PFSK-1 (cell line): ENCODE data around the gene EXOC8.

Experiments used
- FOXP2 ChIP-seq: optimal IDR thresholded peaks from 2 replicates; pipeline ENCODE3; 2011; ENCODE audit warnings: borderline replicate concordance, control low read depth, inconsistent platforms; ENCODE audit not compliant: insufficient read depth; ENCODE audit errors: extremely low read length, extremely low read depth
- POLR2AphosphoS5 ChIP-seq: IDR thresholded peaks from 2 replicates; pipeline ENCODE4 v1.6.1; 2012; ENCODE audit warnings: low read depth, mild to moderate bottlenecking, control low read depth, low read length, moderate library complexity
- SIN3A ChIP-seq: IDR thresholded peaks from 2 replicates; pipeline ENCODE4 v1.6.1; 2012; ENCODE audit warnings: mild to moderate bottlenecking, low read length, moderate library complexity, borderline replicate concordance; ENCODE audit not compliant: insufficient read depth
- TAF1 ChIP-seq: IDR thresholded peaks from 2 replicates; pipeline ENCODE4 v1.6.1; 2012; ENCODE audit warnings: low read length, control low read depth, borderline replicate concordance; ENCODE audit not compliant: insufficient read depth
- TF ChIP-seq, protein P1 (sequence below), 2 experiments: IDR thresholded peaks; 2 replicates each; pipeline versions ENCODE4 v1.6.1 to v1.8.0; 2011 to 2012; ENCODE audit warnings: low read depth in 2 of 2, low read length in 2 of 2, control low read depth in 1 of 2, inconsistent platforms in 1 of 2, mild to moderate bottlenecking in 1 of 2, moderate library complexity in 1 of 2; ENCODE audit not compliant: insufficient read depth in 1 of 2

The EXOC8 gene

DNA sequence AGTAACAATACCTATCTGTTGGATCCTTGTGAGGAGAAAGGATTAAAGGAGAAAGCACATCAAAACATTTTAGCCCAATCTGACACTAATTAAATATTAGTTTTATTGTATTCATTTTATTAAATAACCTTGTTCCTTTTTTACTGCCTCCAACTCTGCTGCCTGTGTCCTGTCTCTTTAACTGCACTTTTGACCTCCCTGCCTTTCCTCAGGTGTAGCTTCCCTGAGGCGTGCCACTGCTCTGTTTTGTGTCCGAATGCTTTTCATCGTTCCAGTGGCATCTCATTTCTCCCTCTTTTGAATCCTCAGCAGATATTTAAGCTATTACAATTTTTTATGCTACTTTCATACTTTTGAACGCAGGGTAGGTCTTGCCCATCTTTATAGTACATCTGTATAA is 10.8 kb upstream of the EXOC8 start:
- TF ChIP-seq POLR2AphosphoS5 (no peak), SIN3A (no peak), TAF1 (no peak), FOXP2 (no peak)
- TF ChIP-seq, protein P1, sequence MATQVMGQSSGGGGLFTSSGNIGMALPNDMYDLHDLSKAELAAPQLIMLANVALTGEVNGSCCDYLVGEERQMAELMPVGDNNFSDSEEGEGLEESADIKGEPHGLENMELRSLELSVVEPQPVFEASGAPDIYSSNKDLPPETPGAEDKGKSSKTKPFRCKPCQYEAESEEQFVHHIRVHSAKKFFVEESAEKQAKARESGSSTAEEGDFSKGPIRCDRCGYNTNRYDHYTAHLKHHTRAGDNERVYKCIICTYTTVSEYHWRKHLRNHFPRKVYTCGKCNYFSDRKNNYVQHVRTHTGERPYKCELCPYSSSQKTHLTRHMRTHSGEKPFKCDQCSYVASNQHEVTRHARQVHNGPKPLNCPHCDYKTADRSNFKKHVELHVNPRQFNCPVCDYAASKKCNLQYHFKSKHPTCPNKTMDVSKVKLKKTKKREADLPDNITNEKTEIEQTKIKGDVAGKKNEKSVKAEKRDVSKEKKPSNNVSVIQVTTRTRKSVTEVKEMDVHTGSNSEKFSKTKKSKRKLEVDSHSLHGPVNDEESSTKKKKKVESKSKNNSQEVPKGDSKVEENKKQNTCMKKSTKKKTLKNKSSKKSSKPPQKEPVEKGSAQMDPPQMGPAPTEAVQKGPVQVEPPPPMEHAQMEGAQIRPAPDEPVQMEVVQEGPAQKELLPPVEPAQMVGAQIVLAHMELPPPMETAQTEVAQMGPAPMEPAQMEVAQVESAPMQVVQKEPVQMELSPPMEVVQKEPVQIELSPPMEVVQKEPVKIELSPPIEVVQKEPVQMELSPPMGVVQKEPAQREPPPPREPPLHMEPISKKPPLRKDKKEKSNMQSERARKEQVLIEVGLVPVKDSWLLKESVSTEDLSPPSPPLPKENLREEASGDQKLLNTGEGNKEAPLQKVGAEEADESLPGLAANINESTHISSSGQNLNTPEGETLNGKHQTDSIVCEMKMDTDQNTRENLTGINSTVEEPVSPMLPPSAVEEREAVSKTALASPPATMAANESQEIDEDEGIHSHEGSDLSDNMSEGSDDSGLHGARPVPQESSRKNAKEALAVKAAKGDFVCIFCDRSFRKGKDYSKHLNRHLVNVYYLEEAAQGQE (IDR thresholded peaks at IDR 0.05; ENCODE audit: insufficient read depth in 1 of 2, low read depth in 2 of 2, low read length in 2 of 2) = no peak

DNA sequence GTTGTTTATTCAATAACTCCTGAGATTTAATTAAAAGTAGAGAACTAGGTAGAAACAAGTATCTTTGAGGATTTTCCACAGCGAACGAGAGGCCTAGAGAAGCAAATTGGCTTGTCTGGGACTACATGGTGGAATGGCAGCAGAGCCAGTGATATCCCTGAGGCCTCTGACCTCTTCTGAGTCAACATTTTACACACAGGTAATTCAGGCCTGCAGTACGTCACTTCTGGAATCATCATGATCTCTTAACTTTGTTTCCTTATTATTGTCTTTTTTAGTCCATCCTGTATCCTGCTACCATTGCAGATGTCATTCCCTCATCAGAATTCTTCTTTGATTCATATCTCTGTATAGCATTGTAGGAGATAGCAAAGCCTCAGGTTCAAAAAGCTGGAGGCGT is 10.3 kb upstream of the EXOC8 start:
- no peak for TF ChIP-seq TAF1
- TF ChIP-seq FOXP2 = no peak
- TF ChIP-seq POLR2AphosphoS5 = no peak
- no peak for TF ChIP-seq SIN3A
- TF ChIP-seq, protein P1 (IDR thresholded peaks at IDR 0.05; ENCODE audit: insufficient read depth in 1 of 2, low read depth in 2 of 2, low read length in 2 of 2) = no peak

DNA sequence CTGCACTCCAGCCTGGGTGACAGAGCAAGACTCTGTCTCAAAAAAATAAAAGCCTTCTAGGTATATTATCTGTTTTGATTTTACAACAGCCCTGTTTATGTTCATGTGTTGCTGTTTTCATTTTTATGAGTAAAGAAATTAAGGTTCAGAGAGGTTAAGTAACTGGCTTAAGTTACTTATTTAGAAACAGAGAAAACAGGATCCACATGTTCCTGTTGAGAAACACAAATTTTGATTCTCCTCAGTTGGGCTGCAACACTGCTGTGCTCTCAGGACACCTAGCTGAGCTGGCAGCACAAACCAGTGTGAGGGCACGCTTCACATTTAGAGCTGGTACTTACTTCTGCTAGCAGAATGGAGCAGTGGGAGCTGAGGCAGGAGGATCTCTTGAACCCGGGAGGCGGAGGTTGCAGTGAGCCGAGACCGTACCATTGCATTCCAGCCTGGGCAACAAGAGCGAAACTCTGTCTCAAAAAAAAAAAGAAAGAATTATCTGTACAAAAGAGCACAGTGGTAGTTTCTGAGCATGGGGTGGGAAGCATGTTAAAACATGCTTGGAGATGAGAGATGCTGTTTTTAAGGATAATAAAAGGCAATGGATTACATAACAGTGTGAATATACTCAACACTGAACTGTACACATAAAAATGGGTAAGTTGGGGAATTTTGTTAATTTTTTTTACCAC is 2.8 kb upstream of the EXOC8 start:
- TF ChIP-seq TAF1 = no peak
- TF ChIP-seq, protein P1 (IDR thresholded peaks at IDR 0.05; ENCODE audit: insufficient read depth in 1 of 2, low read depth in 2 of 2, low read length in 2 of 2) = no peak
- no peak for TF ChIP-seq POLR2AphosphoS5
- TF ChIP-seq FOXP2 = no peak
- TF ChIP-seq SIN3A = no peak

DNA sequence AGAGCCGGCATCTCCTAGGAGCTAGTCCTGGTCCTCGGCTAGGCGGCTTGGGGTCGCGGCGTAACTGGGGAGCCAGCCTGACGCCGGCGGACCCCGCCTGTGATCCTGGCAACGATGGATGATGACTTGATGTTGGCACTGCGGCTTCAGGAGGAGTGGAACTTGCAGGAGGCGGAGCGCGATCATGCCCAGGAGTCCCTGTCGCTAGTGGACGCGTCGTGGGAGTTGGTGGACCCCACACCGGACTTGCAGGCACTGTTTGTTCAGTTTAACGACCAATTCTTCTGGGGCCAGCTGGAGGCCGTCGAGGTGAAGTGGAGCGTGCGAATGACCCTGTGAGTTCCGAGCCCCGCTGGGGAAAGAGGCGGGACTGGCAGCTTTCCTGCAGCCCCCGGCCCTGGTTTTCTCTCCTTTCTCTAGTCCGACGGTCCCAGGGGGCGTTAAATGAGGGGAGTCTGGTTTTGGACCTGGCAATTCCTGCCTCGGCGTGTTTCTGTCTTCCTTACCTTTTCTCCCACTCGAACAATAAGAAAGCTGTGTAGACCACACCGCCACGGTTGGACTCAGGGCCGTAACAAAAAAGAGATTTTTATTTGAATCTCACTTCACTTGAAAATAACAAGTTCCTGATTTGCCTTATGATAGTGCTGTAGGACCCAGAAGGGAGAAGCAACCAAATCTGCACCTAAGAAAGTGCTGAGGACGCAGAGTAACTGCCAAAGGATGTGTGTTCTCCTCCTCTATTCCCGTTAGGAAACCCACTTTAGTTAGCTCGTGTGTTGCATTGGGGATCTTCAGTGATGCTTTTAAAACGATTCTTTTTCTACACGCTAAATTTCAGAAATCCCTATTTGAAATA is 847 bp upstream of the EXOC8 start, which contains the start of gene SPRTN:
Gene SPRTN, plus strand, starts transcription at position 24 of the 859 bp plus-strand sequence. Its CDS starts 91 bp downstream, at position 115.
- TF ChIP-seq TAF1 = no peak
- TF ChIP-seq, protein P1 (IDR thresholded peaks at IDR 0.05; ENCODE audit: insufficient read depth in 1 of 2, low read depth in 2 of 2, low read length in 2 of 2) = no peak
